WTC11 (cell line): Measurements from ENCODE around the gene SOX5. TPM values are rescaled to one million over a fixed set of nuclear protein-coding genes. Genes with fewer than 3 reads are reported as not detected.

Experiments used
- ATAC-seq: fragments of 200-7000 bp; cut with Tn5 transposase; 2 replicates; pipeline ENCODE4 v1.10.0; 2021; ENCODE audit warnings: mild to moderate bottlenecking, moderate library complexity
- CTCF ChIA-PET: fragments of 300-600 bp; sonication (Branson Sonifier 250); formaldehyde crosslinking; loops from one replicate; lab custom pipeline; 2021; ENCODE audit warnings: antibody characterized with exemption; lab: Charles Lee
- POLR2A ChIA-PET: fragments of 350-600 bp; sonication (Branson Sonifier 250); formaldehyde crosslinking; loops from one replicate; lab custom pipeline; 2021; ENCODE audit warnings: antibody characterized with exemption; lab: Charles Lee
- DNase-seq: peaks from one replicate; pipeline ENCODE4 v3.0.0; 2021; ENCODE audit warnings: low spot score
- H3K27ac Mint-ChIP-seq: 2 replicates; pipeline ENCODE4 v1.8.0; 2021; ENCODE audit warnings: mixed read lengths
- H3K27me3 Mint-ChIP-seq: 2 replicates; pipeline ENCODE4 v1.8.0; 2021; ENCODE audit warnings: low read depth, mild to moderate bottlenecking, moderate library complexity, mixed read lengths
- H3K36me3 Mint-ChIP-seq: 2 replicates; pipeline ENCODE4 v1.8.0; 2021; ENCODE audit warnings: mixed read lengths
- H3K4me1 Mint-ChIP-seq: 2 replicates; pipeline ENCODE4 v1.8.0; 2022; ENCODE audit warnings: mixed read lengths
- H3K4me3 Mint-ChIP-seq: 2 replicates; pipeline ENCODE4 v1.8.0; 2021; ENCODE audit warnings: mild to moderate bottlenecking, moderate library complexity, mixed read lengths
- H3K9me3 Mint-ChIP-seq: 2 replicates; pipeline ENCODE4 v1.8.0; 2021; ENCODE audit warnings: mixed read lengths
- ELF4 ChIP-seq: sonication (generic); formaldehyde crosslinking; IDR thresholded peaks from 2 replicates; pipeline ENCODE4 v1.8.1; 2022; ENCODE audit warnings: low read depth, mild to moderate bottlenecking, moderate library complexity, missing genetic modification reagents
- EMX1 ChIP-seq: fragments of 250-450 bp; sonication (Bioruptor Pico); IDR thresholded peaks from 2 replicates; pipeline ENCODE4 v1.8.0; 2021; ENCODE audit warnings: mild to moderate bottlenecking
- GTF2I ChIP-seq: fragments of 250-450 bp; sonication (Bioruptor Pico); conservative IDR thresholded peaks from 2 replicates; pipeline ENCODE4 v1.4.0; 2021; ENCODE audit warnings: mild to moderate bottlenecking
- MYBL2 ChIP-seq: sonication (generic); formaldehyde crosslinking; IDR thresholded peaks from 2 replicates; pipeline ENCODE4 v1.8.1; 2023; ENCODE audit warnings: mild to moderate bottlenecking, moderate library complexity, missing genetic modification reagents
- RELA ChIP-seq: sonication (generic); formaldehyde crosslinking; IDR thresholded peaks from 2 replicates; pipeline ENCODE4 v1.8.1; 2022; ENCODE audit warnings: missing genetic modification reagents, mild to moderate bottlenecking, borderline replicate concordance
- SP1 ChIP-seq: sonication (generic); formaldehyde crosslinking; conservative IDR thresholded peaks from 2 replicates; pipeline ENCODE4 v1.8.1; 2022; ENCODE audit warnings: missing genetic modification reagents
- ZNF138 ChIP-seq: sonication (generic); formaldehyde crosslinking; conservative IDR thresholded peaks from 2 replicates; pipeline ENCODE4 v1.8.1; 2022; ENCODE audit warnings: mild to moderate bottlenecking, moderate library complexity, missing genetic modification reagents
- ZNF219 ChIP-seq: sonication (generic); formaldehyde crosslinking; IDR thresholded peaks from 2 replicates; pipeline ENCODE4 v1.8.0; 2023; ENCODE audit warnings: missing genetic modification reagents, mild to moderate bottlenecking, borderline replicate concordance
- ZNF317 ChIP-seq: sonication (generic); formaldehyde crosslinking; IDR thresholded peaks from 2 replicates; pipeline ENCODE4 v1.8.1; 2023; ENCODE audit warnings: low read depth, mild to moderate bottlenecking, moderate library complexity, missing genetic modification reagents, borderline replicate concordance
- ZNF416 ChIP-seq: fragments of 250-450 bp; sonication (Bioruptor Pico); IDR thresholded peaks from 2 replicates; pipeline ENCODE4 v1.9.0; 2021; ENCODE audit warnings: mild to moderate bottlenecking, inconsistent platforms
- ZNF423 ChIP-seq: fragments of 250-450 bp; sonication (Bioruptor Pico); IDR thresholded peaks from 2 replicates; pipeline ENCODE4 v2.1.2; 2022; ENCODE audit warnings: mild to moderate bottlenecking, moderate library complexity
- total RNA-seq: library from RNA; stranded (reverse); gene quantifications from 3 replicates; pipeline ENCODE4 v1.2.3, GENCODE V29; 2021
- TF ChIP-seq, protein P1 (sequence below): fragments of 250-450 bp; sonication (Bioruptor Pico); conservative IDR thresholded peaks from 2 replicates; pipeline ENCODE4 v1.9.0; 2021; ENCODE audit warnings: mild to moderate bottlenecking
- TF ChIP-seq, protein P2 (sequence below): sonication (generic); formaldehyde crosslinking; IDR thresholded peaks from 2 replicates; pipeline ENCODE4 v1.8.0; 2022; ENCODE audit warnings: missing genetic modification reagents
- TF ChIP-seq, protein P3 (sequence below): sonication (generic); formaldehyde crosslinking; IDR thresholded peaks from 2 replicates; pipeline ENCODE4 v1.8.1; 2023; ENCODE audit warnings: mild to moderate bottlenecking, missing genetic modification reagents, moderate library complexity
- TF ChIP-seq, protein P4 (sequence below): sonication (generic); formaldehyde crosslinking; IDR thresholded peaks from 2 replicates; pipeline ENCODE4 v1.8.1; 2022; ENCODE audit warnings: mild to moderate bottlenecking, missing genetic modification reagents, moderate library complexity, borderline replicate concordance
- TF ChIP-seq, protein P5 (sequence below): sonication (generic); formaldehyde crosslinking; IDR thresholded peaks from 2 replicates; pipeline ENCODE4 v1.8.0; 2023; ENCODE audit warnings: mild to moderate bottlenecking, missing genetic modification reagents
- TF ChIP-seq, protein P6 (sequence below): sonication (generic); formaldehyde crosslinking; IDR thresholded peaks from 2 replicates; pipeline ENCODE4 v1.8.1; 2023; ENCODE audit warnings: mild to moderate bottlenecking, missing genetic modification reagents, moderate library complexity

Gene SOX5
- total RNA-seq, 1 experiment from 2014 or later: 2.3 TPM

DNA sequence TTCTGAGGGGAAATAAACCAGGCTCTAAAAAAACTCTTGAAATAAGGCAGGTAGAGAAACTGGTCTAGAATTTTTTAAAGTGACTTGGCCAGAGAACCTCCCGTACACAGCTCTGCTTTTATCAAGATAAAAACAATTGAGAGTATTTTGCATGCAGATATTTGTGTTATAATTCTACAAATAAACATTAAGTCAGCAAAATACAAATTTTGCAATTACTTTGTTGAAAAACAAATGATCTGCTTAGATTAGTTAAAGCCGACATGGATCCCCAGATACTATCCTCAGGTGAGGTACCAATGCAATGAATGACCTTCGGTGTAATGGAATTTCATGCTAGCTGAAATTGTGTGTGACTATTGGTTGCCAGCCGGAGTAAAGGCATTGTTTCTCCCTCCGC, 197.2 kb downstream of the SOX5 start:
- DNase-seq: no peak
- Mint-ChIP-seq H3K4me1 (peaks cover 46% of the 10 kb centered on the region), H3K27ac (no peak overlapping the region; the same call in 1 of the 2 replicates), H3K36me3 (no peaks in the 10 kb centered on the region; the same call in 1 of the 2 replicates), H3K9me3 (peaks cover 3% of the 10 kb centered on the region), H3K27me3 (no peaks in the 10 kb centered on the region), H3K4me3 (no peak overlapping the region)
- no peak for ATAC-seq
- ChIA-PET POLR2A (no interaction called here), CTCF (no interaction called here)
- TF ChIP-seq ZNF138 (no peak), ZNF219 (CRISPR knock-in tag) (no peak), SP1 (no peak), ZNF416 (no peak), MYBL2 (no peak), ELF4 (CRISPR knock-in tag) (no peak), GTF2I (CRISPR knock-in tag) (no peak), EMX1 (CRISPR knock-in tag) (no peak), RELA (CRISPR knock-in tag) (no peak), ZNF317 (CRISPR knock-in tag) (no peak), ZNF423 (CRISPR knock-in tag) (no peak)
- TF ChIP-seq, protein P1, sequence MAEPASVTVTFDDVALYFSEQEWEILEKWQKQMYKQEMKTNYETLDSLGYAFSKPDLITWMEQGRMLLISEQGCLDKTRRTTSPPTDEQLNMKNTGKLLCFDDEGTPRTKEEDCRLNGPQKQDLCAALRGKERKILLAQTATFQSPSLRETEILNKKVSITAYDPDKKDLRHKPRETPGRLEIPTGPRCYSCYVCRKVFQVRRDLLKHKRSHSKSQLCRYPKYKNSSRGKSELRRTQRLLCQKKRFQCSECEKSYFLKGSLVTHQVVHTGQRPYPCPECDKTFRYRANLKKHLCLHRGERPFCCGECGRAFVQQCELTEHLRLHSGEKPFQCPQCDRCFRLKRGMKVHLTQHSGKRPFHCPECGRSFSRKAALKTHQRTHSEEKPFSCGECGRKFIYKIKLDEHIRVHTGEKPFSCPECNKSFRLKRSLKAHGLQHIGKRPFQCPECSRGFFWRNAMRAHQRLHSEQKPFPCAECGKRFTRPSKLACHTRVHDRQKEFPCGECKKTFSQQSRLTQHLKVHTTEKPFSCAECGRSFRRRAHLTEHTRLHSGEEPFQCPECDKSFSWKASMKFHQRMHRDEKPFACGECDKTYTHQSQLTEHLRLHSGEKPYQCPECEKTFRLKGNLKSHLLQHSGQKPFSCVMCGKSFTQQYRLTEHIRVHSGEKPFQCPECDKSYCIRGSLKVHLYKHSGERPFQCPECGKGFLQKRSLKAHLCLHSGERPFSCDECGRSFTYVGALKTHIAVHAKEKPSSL (CRISPR knock-in tag): no peak
- TF ChIP-seq, protein P2, sequence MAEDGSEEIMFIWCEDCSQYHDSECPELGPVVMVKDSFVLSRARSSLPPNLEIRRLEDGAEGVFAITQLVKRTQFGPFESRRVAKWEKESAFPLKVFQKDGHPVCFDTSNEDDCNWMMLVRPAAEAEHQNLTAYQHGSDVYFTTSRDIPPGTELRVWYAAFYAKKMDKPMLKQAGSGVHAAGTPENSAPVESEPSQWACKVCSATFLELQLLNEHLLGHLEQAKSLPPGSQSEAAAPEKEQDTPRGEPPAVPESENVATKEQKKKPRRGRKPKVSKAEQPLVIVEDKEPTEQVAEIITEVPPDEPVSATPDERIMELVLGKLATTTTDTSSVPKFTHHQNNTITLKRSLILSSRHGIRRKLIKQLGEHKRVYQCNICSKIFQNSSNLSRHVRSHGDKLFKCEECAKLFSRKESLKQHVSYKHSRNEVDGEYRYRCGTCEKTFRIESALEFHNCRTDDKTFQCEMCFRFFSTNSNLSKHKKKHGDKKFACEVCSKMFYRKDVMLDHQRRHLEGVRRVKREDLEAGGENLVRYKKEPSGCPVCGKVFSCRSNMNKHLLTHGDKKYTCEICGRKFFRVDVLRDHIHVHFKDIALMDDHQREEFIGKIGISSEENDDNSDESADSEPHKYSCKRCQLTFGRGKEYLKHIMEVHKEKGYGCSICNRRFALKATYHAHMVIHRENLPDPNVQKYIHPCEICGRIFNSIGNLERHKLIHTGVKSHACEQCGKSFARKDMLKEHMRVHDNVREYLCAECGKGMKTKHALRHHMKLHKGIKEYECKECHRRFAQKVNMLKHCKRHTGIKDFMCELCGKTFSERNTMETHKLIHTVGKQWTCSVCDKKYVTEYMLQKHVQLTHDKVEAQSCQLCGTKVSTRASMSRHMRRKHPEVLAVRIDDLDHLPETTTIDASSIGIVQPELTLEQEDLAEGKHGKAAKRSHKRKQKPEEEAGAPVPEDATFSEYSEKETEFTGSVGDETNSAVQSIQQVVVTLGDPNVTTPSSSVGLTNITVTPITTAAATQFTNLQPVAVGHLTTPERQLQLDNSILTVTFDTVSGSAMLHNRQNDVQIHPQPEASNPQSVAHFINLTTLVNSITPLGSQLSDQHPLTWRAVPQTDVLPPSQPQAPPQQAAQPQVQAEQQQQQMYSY: no peak
- TF ChIP-seq, protein P3, sequence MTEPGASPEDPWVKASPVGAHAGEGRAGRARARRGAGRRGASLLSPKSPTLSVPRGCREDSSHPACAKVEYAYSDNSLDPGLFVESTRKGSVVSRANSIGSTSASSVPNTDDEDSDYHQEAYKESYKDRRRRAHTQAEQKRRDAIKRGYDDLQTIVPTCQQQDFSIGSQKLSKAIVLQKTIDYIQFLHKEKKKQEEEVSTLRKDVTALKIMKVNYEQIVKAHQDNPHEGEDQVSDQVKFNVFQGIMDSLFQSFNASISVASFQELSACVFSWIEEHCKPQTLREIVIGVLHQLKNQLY (CRISPR knock-in tag): no peak
- TF ChIP-seq, protein P4, sequence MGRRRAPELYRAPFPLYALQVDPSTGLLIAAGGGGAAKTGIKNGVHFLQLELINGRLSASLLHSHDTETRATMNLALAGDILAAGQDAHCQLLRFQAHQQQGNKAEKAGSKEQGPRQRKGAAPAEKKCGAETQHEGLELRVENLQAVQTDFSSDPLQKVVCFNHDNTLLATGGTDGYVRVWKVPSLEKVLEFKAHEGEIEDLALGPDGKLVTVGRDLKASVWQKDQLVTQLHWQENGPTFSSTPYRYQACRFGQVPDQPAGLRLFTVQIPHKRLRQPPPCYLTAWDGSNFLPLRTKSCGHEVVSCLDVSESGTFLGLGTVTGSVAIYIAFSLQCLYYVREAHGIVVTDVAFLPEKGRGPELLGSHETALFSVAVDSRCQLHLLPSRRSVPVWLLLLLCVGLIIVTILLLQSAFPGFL (CRISPR knock-in tag): no peak
- TF ChIP-seq, protein P5, sequence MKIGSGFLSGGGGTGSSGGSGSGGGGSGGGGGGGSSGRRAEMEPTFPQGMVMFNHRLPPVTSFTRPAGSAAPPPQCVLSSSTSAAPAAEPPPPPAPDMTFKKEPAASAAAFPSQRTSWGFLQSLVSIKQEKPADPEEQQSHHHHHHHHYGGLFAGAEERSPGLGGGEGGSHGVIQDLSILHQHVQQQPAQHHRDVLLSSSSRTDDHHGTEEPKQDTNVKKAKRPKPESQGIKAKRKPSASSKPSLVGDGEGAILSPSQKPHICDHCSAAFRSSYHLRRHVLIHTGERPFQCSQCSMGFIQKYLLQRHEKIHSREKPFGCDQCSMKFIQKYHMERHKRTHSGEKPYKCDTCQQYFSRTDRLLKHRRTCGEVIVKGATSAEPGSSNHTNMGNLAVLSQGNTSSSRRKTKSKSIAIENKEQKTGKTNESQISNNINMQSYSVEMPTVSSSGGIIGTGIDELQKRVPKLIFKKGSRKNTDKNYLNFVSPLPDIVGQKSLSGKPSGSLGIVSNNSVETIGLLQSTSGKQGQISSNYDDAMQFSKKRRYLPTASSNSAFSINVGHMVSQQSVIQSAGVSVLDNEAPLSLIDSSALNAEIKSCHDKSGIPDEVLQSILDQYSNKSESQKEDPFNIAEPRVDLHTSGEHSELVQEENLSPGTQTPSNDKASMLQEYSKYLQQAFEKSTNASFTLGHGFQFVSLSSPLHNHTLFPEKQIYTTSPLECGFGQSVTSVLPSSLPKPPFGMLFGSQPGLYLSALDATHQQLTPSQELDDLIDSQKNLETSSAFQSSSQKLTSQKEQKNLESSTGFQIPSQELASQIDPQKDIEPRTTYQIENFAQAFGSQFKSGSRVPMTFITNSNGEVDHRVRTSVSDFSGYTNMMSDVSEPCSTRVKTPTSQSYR: no peak
- TF ChIP-seq, protein P6, sequence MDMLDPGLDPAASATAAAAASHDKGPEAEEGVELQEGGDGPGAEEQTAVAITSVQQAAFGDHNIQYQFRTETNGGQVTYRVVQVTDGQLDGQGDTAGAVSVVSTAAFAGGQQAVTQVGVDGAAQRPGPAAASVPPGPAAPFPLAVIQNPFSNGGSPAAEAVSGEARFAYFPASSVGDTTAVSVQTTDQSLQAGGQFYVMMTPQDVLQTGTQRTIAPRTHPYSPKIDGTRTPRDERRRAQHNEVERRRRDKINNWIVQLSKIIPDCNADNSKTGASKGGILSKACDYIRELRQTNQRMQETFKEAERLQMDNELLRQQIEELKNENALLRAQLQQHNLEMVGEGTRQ (CRISPR knock-in tag): no peak
